HepG2 (cell line): Measurements from ENCODE around the gene ADORA3. TPM values are rescaled to one million over a fixed set of nuclear protein-coding genes. Genes with fewer than 3 reads are reported as not detected.

ENCODE experiments used
- ATAD3A ChIP-seq: sonication (generic); formaldehyde crosslinking; IDR thresholded peaks from 2 replicates; pipeline ENCODE4 v1.4.0; 2020; ENCODE audit warnings: missing genetic modification reagents
- ATRX ChIP-seq: sonication (generic); formaldehyde crosslinking; IDR thresholded peaks from 2 replicates; pipeline ENCODE4 v1.4.0; 2020; ENCODE audit warnings: missing genetic modification reagents, borderline replicate concordance
- CTCF ChIP-seq: sonication (generic); formaldehyde crosslinking; IDR thresholded peaks from 2 replicates; pipeline ENCODE4 v1.5.0; 2020; ENCODE audit warnings: mild to moderate bottlenecking, missing genetic modification reagents, moderate library complexity
- ETS1 ChIP-seq: sonication (generic); formaldehyde crosslinking; IDR thresholded peaks from 2 replicates; pipeline ENCODE4 v1.4.0; 2020; ENCODE audit warnings: missing genetic modification reagents
- FOXK1 ChIP-seq: sonication (generic); formaldehyde crosslinking; IDR thresholded peaks from 2 replicates; pipeline ENCODE4 v1.4.0; 2020; ENCODE audit warnings: low read depth, missing genetic modification reagents, borderline replicate concordance
- FOXP4 ChIP-seq: sonication (generic); formaldehyde crosslinking; IDR thresholded peaks from 2 replicates; pipeline ENCODE4 v1.4.0; 2020; ENCODE audit warnings: missing genetic modification reagents
- HMGXB4 ChIP-seq, 2 experiments: sonication (generic) in 1 of 2; formaldehyde crosslinking in 1 of 2; IDR thresholded peaks; 2 replicates each; pipeline versions ENCODE4 v1.4.0 to v1.6.1; 2018 to 2020; ENCODE audit warnings: missing genetic modification reagents in 2 of 2, borderline replicate concordance in 1 of 2, low read depth in 1 of 2, mild to moderate bottlenecking in 1 of 2, missing biosample characterization in 1 of 2
- IKZF5 ChIP-seq: IDR thresholded peaks from 2 replicates; pipeline ENCODE4 v1.6.1; 2018; ENCODE audit warnings: missing genetic modification reagents, mild to moderate bottlenecking, missing compliant biosample characterization
- KDM1A ChIP-seq: IDR thresholded peaks from 2 replicates; pipeline ENCODE4 v1.6.1; 2016; ENCODE audit warnings: missing compliant biosample characterization
- MZF1 ChIP-seq: sonication (generic); formaldehyde crosslinking; IDR thresholded peaks from 2 replicates; pipeline ENCODE4 v1.8.1; 2023; ENCODE audit warnings: mild to moderate bottlenecking, missing genetic modification reagents, borderline replicate concordance
- SNAI1 ChIP-seq: sonication (generic); formaldehyde crosslinking; IDR thresholded peaks from 2 replicates; pipeline ENCODE4 v1.5.0; 2020; ENCODE audit warnings: mild to moderate bottlenecking, missing genetic modification reagents, borderline replicate concordance
- TEAD2 ChIP-seq: sonication (generic); formaldehyde crosslinking; IDR thresholded peaks from 2 replicates; pipeline ENCODE4 v1.9.0; 2021; ENCODE audit warnings: missing genetic modification reagents
- THYN1 ChIP-seq: sonication (generic); formaldehyde crosslinking; IDR thresholded peaks from 2 replicates; pipeline ENCODE4 v1.8.1; 2023; ENCODE audit warnings: low read depth, mild to moderate bottlenecking, moderate library complexity, missing genetic modification reagents, borderline replicate concordance
- ZKSCAN5 ChIP-seq: sonication (generic); formaldehyde crosslinking; IDR thresholded peaks from 2 replicates; pipeline ENCODE4 v1.5.1; 2020; ENCODE audit warnings: mild to moderate bottlenecking, missing genetic modification reagents
- ZNF121 ChIP-seq: sonication (generic); formaldehyde crosslinking; IDR thresholded peaks from 2 replicates; pipeline ENCODE4 v1.5.0; 2020; ENCODE audit warnings: mild to moderate bottlenecking, missing genetic modification reagents
- ZNF235 ChIP-seq: sonication (generic); formaldehyde crosslinking; IDR thresholded peaks from 2 replicates; pipeline ENCODE4 v1.8.1; 2023; ENCODE audit warnings: mild to moderate bottlenecking, missing genetic modification reagents, borderline replicate concordance
- ZNF24 ChIP-seq: fragments of 450-650 bp; IDR thresholded peaks from 2 replicates; pipeline ENCODE4 v1.6.1; 2017; ENCODE audit warnings: antibody characterized with exemption, mild to moderate bottlenecking
- ZNF3 ChIP-seq: IDR thresholded peaks from 2 replicates; pipeline ENCODE4 v1.7.0; 2017; ENCODE audit warnings: inconsistent platforms
- ZNF784 ChIP-seq: sonication (generic); formaldehyde crosslinking; IDR thresholded peaks from 2 replicates; pipeline ENCODE4 v1.5.1; 2020; ENCODE audit warnings: missing genetic modification reagents, mild to moderate bottlenecking, borderline replicate concordance
- polyA plus RNA-seq, 8 experiments: library from polyadenylated mRNA; depleted of rRNA in 3 of 8; stranded (reverse) in 7 of 8; unstranded in 1 of 8; fragments of >200 nt; fragmentation: Illumina TruSeq in 4 of 8; extraction: Trizol in 4 of 8; gene quantifications; 2 replicates each; pipeline versions ENCODE4 v1.2.1 to v1.2.3, GENCODE V29; 2011 to 2016; ENCODE audit warnings: low read depth in 4 of 8, missing spikeins in 1 of 8, mixed read lengths in 1 of 8; ENCODE audit not compliant: insufficient read depth in 1 of 8
- total RNA-seq, 5 experiments: library from RNA; depleted of rRNA; stranded (reverse); fragments of >200 nt; fragmentation: Illumina TruSeq; extraction: Trizol; gene quantifications; 2 replicates each; pipeline ENCODE4 v1.2.3, GENCODE V29; 2016; ENCODE audit warnings: low read depth in 1 of 5

ADORA3 gene
- total and polyA plus RNA-seq, 2 of the 13 experiments (the other 11 are each of a cell fraction or from before 2014, with no cell fraction given) = not detected

- TF ChIP-seq HMGXB4 (CRISPR knock-in tag; IDR thresholded peaks at IDR 0.05; ENCODE audit: borderline replicate concordance in 1 of 2, low read depth in 1 of 2) = no peak
- TF ChIP-seq ZKSCAN5 = peak; percentile 58; the same call in 1 of the 2 replicates
- TF ChIP-seq SNAI1 (CRISPR knock-in tag) = no peak
- TF ChIP-seq ZNF784 (CRISPR knock-in tag) = no peak
- TF ChIP-seq MZF1 (CRISPR knock-in tag) = no peak
- TF ChIP-seq FOXP4 (CRISPR knock-in tag) = no peak
- no peak for TF ChIP-seq ATRX (CRISPR knock-in tag)
- TF ChIP-seq IKZF5 (CRISPR knock-in tag) = peak; percentile 26; the same call in 1 of the 2 replicates
- TF ChIP-seq ZNF3 (CRISPR knock-in tag) = no peak
- 0 out of 2 replicates have a peak, but pooled peaks have one; percentile 14 for TF ChIP-seq FOXK1 (CRISPR knock-in tag)
- TF ChIP-seq ZNF24 = no peak
- TF ChIP-seq THYN1 (CRISPR knock-in tag) = no peak
- TF ChIP-seq TEAD2 (CRISPR knock-in tag) = no peak
- no peak for TF ChIP-seq KDM1A (CRISPR knock-in tag)
- no peak for TF ChIP-seq ZNF235 (CRISPR knock-in tag)
- TF ChIP-seq CTCF (CRISPR knock-in tag) = 0 out of 2 replicates have a peak, but pooled peaks have one; percentile 13
- TF ChIP-seq ZNF121 (CRISPR knock-in tag) = no peak
- TF ChIP-seq ETS1 (CRISPR knock-in tag) = no peak
- no peak for TF ChIP-seq ATAD3A (CRISPR knock-in tag)
These were observed 32.1 kb upstream of the ADORA3 start (continued) for GRCh38 chr1:111535256-111536191.
